Panc1 (cell line): ENCODE data around the gene TBC1D22A. TPM values are rescaled to one million over a fixed set of nuclear protein-coding genes. Genes with fewer than 3 reads are reported as not detected.

Experiments
- ATAC-seq: fragments of 200-7000 bp; cut with Tn5 transposase; 2 replicates; pipeline ENCODE4 v1.9.1; 2020; ENCODE audit warnings: mild to moderate bottlenecking, moderate library complexity
- BruUV-seq: library from RNA; stranded (reverse); fragments of 400-500 nt; replicated peaks from 2 replicates; lab custom pipeline; 2021; lab: Mats Ljungman, UMichigan
- CTCF ChIA-PET: fragments of 300-600 bp; sonication (Branson Sonifier 250); formaldehyde crosslinking; loops from one replicate; lab custom pipeline; 2022; ENCODE audit warnings: antibody characterized with exemption; lab: Charles Lee
- POLR2A ChIA-PET: fragments of 300-600 bp; sonication (Branson Sonifier 250); formaldehyde crosslinking; loops from one replicate; lab custom pipeline; 2022; ENCODE audit warnings: antibody characterized with exemption; lab: Charles Lee
- DNase-seq: peaks from one replicate; pipeline ENCODE4 v3.0.0-alpha.2; 2010; ENCODE audit warnings: low read depth, low spot score
- H3K27ac ChIP-seq: 2 replicates; pipeline ENCODE4 v1.5.1; 2011; ENCODE audit warnings: mild to moderate bottlenecking, low read length, inconsistent platforms
- H3K27me3 ChIP-seq: fragments of 200-500 bp; sonication (Bioruptor generic); 2 replicates; pipeline ENCODE4 v1.6.0; 2014; ENCODE audit warnings: low read length, inconsistent platforms; ENCODE audit not compliant: control insufficient read depth, insufficient read depth
- H3K36me3 ChIP-seq: fragments of 200-500 bp; sonication (Bioruptor generic); 2 replicates; pipeline ENCODE4 v1.5.1; 2014; ENCODE audit warnings: inconsistent platforms, mild to moderate bottlenecking, low read length, moderate library complexity; ENCODE audit not compliant: control insufficient read depth, insufficient read depth
- H3K4me1 ChIP-seq: 2 replicates; pipeline ENCODE4 v1.5.1; 2011; ENCODE audit warnings: inconsistent platforms, mild to moderate bottlenecking, low read length, moderate library complexity; ENCODE audit not compliant: control insufficient read depth, insufficient read depth
- H3K4me3 ChIP-seq, 2 experiments: 2 replicates each; pipeline ENCODE4 v1.5.1; 2011 to 2012; ENCODE audit warnings: low read depth in 2 of 2, low read length in 2 of 2, mild to moderate bottlenecking in 2 of 2, inconsistent platforms in 1 of 2, moderate library complexity in 1 of 2
- H3K9me3 ChIP-seq: fragments of 200-500 bp; sonication (Bioruptor generic); 2 replicates; pipeline ENCODE4 v1.5.1; 2014; ENCODE audit warnings: low read depth, mild to moderate bottlenecking, inconsistent platforms, low read length, moderate library complexity; ENCODE audit not compliant: control insufficient read depth, insufficient read depth
- CTCF ChIP-seq: fragments of 450-650 bp; IDR thresholded peaks from 2 replicates; pipeline ENCODE4 v1.5.1; 2017; ENCODE audit warnings: mild to moderate bottlenecking
- POLR2AphosphoS5 ChIP-seq: IDR thresholded peaks from 2 replicates; pipeline ENCODE4 v1.6.1; 2012; ENCODE audit warnings: mild to moderate bottlenecking, low read depth, low read length, moderate library complexity
- REST ChIP-seq, 2 experiments: IDR thresholded peaks; 2 replicates each; pipeline ENCODE4 v1.6.1; 2011 to 2012; ENCODE audit warnings: low read depth in 2 of 2, control low read depth in 1 of 2, low read length in 1 of 2, mild to moderate bottlenecking in 1 of 2, moderate library complexity in 1 of 2; ENCODE audit not compliant: insufficient read depth in 1 of 2
- SIN3A ChIP-seq: IDR thresholded peaks from 2 replicates; pipeline ENCODE4 v1.6.1; 2012; ENCODE audit warnings: low read depth, mild to moderate bottlenecking, low read length, moderate library complexity, borderline replicate concordance; ENCODE audit not compliant: insufficient read depth
- TCF7L2 ChIP-seq: IDR thresholded peaks from 2 replicates; pipeline ENCODE4 v1.6.1; 2011; ENCODE audit warnings: mild to moderate bottlenecking, low read depth, low read length, inconsistent platforms
- in situ Hi-C: cut with HindIII; loops from 2 replicates; pipeline ENCODE4 v1.10.0; 2016; ENCODE audit warnings: low sequenced_read_pairs, low pct_unique_long_range_greater_than_20kb
- intact Hi-C: fragments of 100-400 bp; cut with micrococcal nuclease; formaldehyde crosslinking; loops from one replicate; pipeline ENCODE4 v1.10.0; 2022; ENCODE audit not compliant: unreplicated experiment
- total RNA-seq: library from RNA; stranded (reverse); gene quantifications from one replicate; pipeline ENCODE4 v1.2.1, GENCODE V29; 2021; ENCODE audit not compliant: unreplicated experiment

TBC1D22A gene
- total RNA-seq, 1 experiment from 2014 or later: 28.7 TPM

- Histone ChIP-seq H3K9me3 (no peaks in the 10 kb centered on the region), H3K4me1 (no peaks in the 10 kb centered on the region), H3K36me3 (no peaks in the 10 kb centered on the region), H3K27me3 (no peaks in the 10 kb centered on the region), H3K27ac (no peak overlapping the region), H3K4me3 (no peak overlapping the region)
- intact Hi-C loops (no loop called here), in situ Hi-C loops (no loop called here)
- ATAC-seq (no peak), DNase-seq (no peak)
- no TSS peak for BruUV-seq
- TF ChIP-seq SIN3A (no peak), POLR2AphosphoS5 (no peak)
- ChIA-PET POLR2A (no interaction called here), CTCF (no interaction called here)
Observed at GRCh38 chr22:47010211-47010610, 247.8 kb downstream of the TBC1D22A start.

GRCh38 chr22:47011131-47011858 lies 248.8 kb downstream of the TBC1D22A start:
- Histone ChIP-seq H3K36me3 (no peaks in the 10 kb centered on the region), H3K9me3 (no peaks in the 10 kb centered on the region), H3K4me3 (no peak overlapping the region), H3K27ac (no peak overlapping the region), H3K4me1 (no peaks in the 10 kb centered on the region), H3K27me3 (no peaks in the 10 kb centered on the region)
- no TSS peak for BruUV-seq
- in situ Hi-C loops: no loop called here
- POLR2A ChIA-PET: no interaction called here
- ATAC-seq (no peak), DNase-seq (no peak)
- TF ChIP-seq TCF7L2 (no peak), CTCF (no peak), POLR2AphosphoS5 (no peak), REST (IDR thresholded peaks at IDR 0.05; ENCODE audit: insufficient read depth in 1 of 2, low read depth in 2 of 2, low read length in 1 of 2) (no peak)
- CTCF ChIA-PET: no interaction called here
- intact Hi-C loops: no loop called here

- intact Hi-C loops (no loop called here), in situ Hi-C loops (no loop called here)
- Histone ChIP-seq H3K4me3 (no peak overlapping the region), H3K4me1 (no peaks in the 10 kb centered on the region), H3K36me3 (no peaks in the 10 kb centered on the region), H3K27ac (no peak overlapping the region), H3K27me3 (no peaks in the 10 kb centered on the region), H3K9me3 (no peaks in the 10 kb centered on the region)
- no TSS peak for BruUV-seq
- DNase-seq (no peak), ATAC-seq (no peak)
- POLR2A ChIA-PET: no interaction called here
- CTCF ChIA-PET: no interaction called here
- TF ChIP-seq TCF7L2: no peak
- TF ChIP-seq SIN3A: no peak
- no peak for TF ChIP-seq CTCF
- no peak for TF ChIP-seq REST (IDR thresholded peaks at IDR 0.05; ENCODE audit: insufficient read depth in 1 of 2, low read depth in 2 of 2, low read length in 1 of 2)
- no peak for TF ChIP-seq POLR2AphosphoS5
Observed at GRCh38 chr22:47011859-47012258, 249.4 kb downstream of the TBC1D22A start.
